HepG2 (cell line): Measurements from ENCODE around the gene CYTH1. TPM values are rescaled to one million over a fixed set of nuclear protein-coding genes. Genes with fewer than 3 reads are reported as not detected.

Experiments
- ATAC-seq: fragments of 200-7000 bp; cut with Tn5 transposase; 3 replicates; pipeline ENCODE4 v1.9.1; 2020; ENCODE audit warnings: mild to moderate bottlenecking, moderate library complexity
- BruUV-seq: library from RNA; stranded (reverse); fragments of 400-500 nt; replicated peaks from 2 replicates; lab custom pipeline; 2021; lab: Mats Ljungman, UMichigan
- CTCF ChIA-PET: fragments of 300-600 bp; formaldehyde crosslinking; extraction: SDS; loops from one replicate; lab custom pipeline; 2021; ENCODE audit warnings: low total read pairs, inconsistent platforms, low intra/inter-chr PET ratio; lab: Yijun Ruan, JAX
- POLR2A ChIA-PET: fragments of 350-600 bp; sonication (Branson Sonifier 250); formaldehyde crosslinking; loops from one replicate; lab custom pipeline; 2020; ENCODE audit warnings: antibody characterized with exemption, inconsistent platforms; lab: Yijun Ruan, JAX
- DNase-seq: peaks from one replicate; pipeline ENCODE4 v3.0.0-alpha.2; 2015; ENCODE audit warnings: low spot score
- FAIRE-seq: peaks from 3 replicates; lab custom pipeline; 2011; peaks lifted over from hg19 to GRCh38; lab: Jason Lieb, UNC
- H2AFZ ChIP-seq: one replicate; pipeline ENCODE4 v1.6.1; 2011; ENCODE audit warnings: low read length, inconsistent platforms
- H3K27ac ChIP-seq: fragments of 300-600 bp; 3 replicates; pipeline ENCODE4 v1.8.0; 2011; ENCODE audit warnings: mixed run types, mild to moderate bottlenecking, mixed read lengths, low read length, inconsistent platforms; ENCODE audit not compliant: insufficient read depth; ENCODE audit errors: extremely low read length
- H3K27me3 ChIP-seq, 2 experiments: fragments of 200-600 bp in 1 of 2; 2 replicates in 1 of 2; 3 replicates in 1 of 2; pipeline versions ENCODE4 v1.6.0 to v1.8.0; 2011; ENCODE audit warnings: low read length in 2 of 2, mild to moderate bottlenecking in 2 of 2, moderate library complexity in 2 of 2, inconsistent platforms in 1 of 2; ENCODE audit not compliant: insufficient read depth in 2 of 2, control insufficient read depth in 1 of 2
- H3K36me3 ChIP-seq, 2 experiments: fragments of 200-600 bp in 1 of 2; replicated peaks in 1 of 2; 2 replicates in 1 of 2; 3 replicates in 1 of 2; pipeline versions ENCODE4 v1.5.1 to v1.8.0; 2011; ENCODE audit warnings: low read length in 2 of 2, inconsistent platforms in 1 of 2; ENCODE audit not compliant: insufficient read depth in 2 of 2, control insufficient read depth in 1 of 2
- H3K4me1 ChIP-seq: 2 replicates; pipeline ENCODE4 v1.5.1; 2012; ENCODE audit warnings: low read length, inconsistent platforms; ENCODE audit not compliant: insufficient read depth
- H3K4me2 ChIP-seq: 2 replicates; pipeline ENCODE4 v1.6.0; 2011; ENCODE audit warnings: low read depth, low read length, inconsistent platforms
- H3K4me3 ChIP-seq, 3 experiments: fragments of 200-600 bp in 1 of 3; sonication (generic), shearing (Covaris generic) in 1 of 3; replicated peaks in 1 of 3; 2 replicates each; pipeline ENCODE4 v1.5.1; 2011 to 2016; ENCODE audit warnings: low read length in 3 of 3, inconsistent platforms in 2 of 3, low read depth in 2 of 3, mild to moderate bottlenecking in 2 of 3, control low read depth in 1 of 3, mixed read lengths in 1 of 3; ENCODE audit not compliant: insufficient read depth in 1 of 3
- H3K79me2 ChIP-seq: one replicate; pipeline ENCODE4 v1.6.1; 2011; ENCODE audit warnings: low read length, inconsistent platforms; ENCODE audit not compliant: insufficient read depth
- H3K9ac ChIP-seq: 2 replicates; pipeline ENCODE4 v1.6.0; 2011; ENCODE audit warnings: mild to moderate bottlenecking, low read depth, low read length, inconsistent platforms; ENCODE audit not compliant: insufficient read depth
- H3K9me3 ChIP-seq: 2 replicates; pipeline ENCODE4 v1.5.1; 2012; ENCODE audit warnings: mild to moderate bottlenecking, low read length
- H4K20me1 ChIP-seq: 2 replicates; pipeline ENCODE4 v1.6.0; 2011; ENCODE audit warnings: inconsistent platforms, mild to moderate bottlenecking, low read length, moderate library complexity; ENCODE audit not compliant: insufficient read depth
- AFF4 ChIP-seq: sonication (generic); formaldehyde crosslinking; IDR thresholded peaks from 2 replicates; pipeline ENCODE4 v1.4.0; 2020; ENCODE audit warnings: missing genetic modification reagents
- ATF7-NPFF ChIP-seq: sonication (generic); formaldehyde crosslinking; IDR thresholded peaks from 2 replicates; pipeline ENCODE4 v1.8.1; 2023; ENCODE audit warnings: mild to moderate bottlenecking, low read depth, missing genetic modification reagents, moderate library complexity
- CEBPG ChIP-seq: IDR thresholded peaks from 2 replicates; pipeline ENCODE4 v1.6.1; 2016
- RNF219 ChIP-seq: sonication (generic); formaldehyde crosslinking; IDR thresholded peaks from 2 replicates; pipeline ENCODE4 v1.5.0; 2020; ENCODE audit warnings: mild to moderate bottlenecking, missing genetic modification reagents
- TFDP1 ChIP-seq: IDR thresholded peaks from 2 replicates; pipeline ENCODE4 v1.6.1; 2016; ENCODE audit warnings: missing compliant biosample characterization, missing genetic modification reagents, borderline replicate concordance
- ZNF17 ChIP-seq: sonication (generic); formaldehyde crosslinking; IDR thresholded peaks from 2 replicates; pipeline ENCODE4 v1.5.0; 2020; ENCODE audit warnings: mild to moderate bottlenecking, missing genetic modification reagents
- ZNF543 ChIP-seq: sonication (generic); formaldehyde crosslinking; IDR thresholded peaks from 2 replicates; pipeline ENCODE4 v1.4.0; 2020; ENCODE audit warnings: mild to moderate bottlenecking, missing genetic modification reagents
- ZNF547 ChIP-seq: sonication (generic); formaldehyde crosslinking; IDR thresholded peaks from 2 replicates; pipeline ENCODE4 v1.5.1; 2020; ENCODE audit warnings: mild to moderate bottlenecking, missing genetic modification reagents
- WGBS: methylation state at CpG from one replicate; pipeline ENCODE4 v1.1.6; 2017; ENCODE audit warnings: low lambda C conversion rate; 5-methylcytosine and 5-hydroxymethylcytosine counted together
- in situ Hi-C: cut with HindIII; loops from 2 replicates; pipeline ENCODE4 v1.10.0; 2017; ENCODE audit warnings: low pct_unique_long_range_greater_than_20kb; ENCODE audit not compliant: extremely low pct_ligation_motif_present
- intact Hi-C: fragments of 100-400 bp; cut with micrococcal nuclease; formaldehyde crosslinking; loops from one replicate; pipeline ENCODE4 v1.10.0; 2022; ENCODE audit not compliant: unreplicated experiment
- polyA plus RNA-seq, 8 experiments: library from polyadenylated mRNA; depleted of rRNA in 3 of 8; stranded (reverse) in 7 of 8; unstranded in 1 of 8; fragments of >200 nt; fragmentation: Illumina TruSeq in 4 of 8; extraction: Trizol in 4 of 8; gene quantifications; 2 replicates each; pipeline versions ENCODE4 v1.2.1 to v1.2.3, GENCODE V29; 2011 to 2016; ENCODE audit warnings: low read depth in 4 of 8, missing spikeins in 1 of 8, mixed read lengths in 1 of 8; ENCODE audit not compliant: insufficient read depth in 1 of 8
- total RNA-seq, 5 experiments: library from RNA; depleted of rRNA; stranded (reverse); fragments of >200 nt; fragmentation: Illumina TruSeq; extraction: Trizol; gene quantifications; 2 replicates each; pipeline ENCODE4 v1.2.3, GENCODE V29; 2016; ENCODE audit warnings: low read depth in 1 of 5

The CYTH1 gene
- total and polyA plus RNA-seq, 2 of the 13 experiments (the other 11 are each of a cell fraction or from before 2014, with no cell fraction given) = 20.1 to 48.9 TPM

- Histone ChIP-seq H3K27ac (no peak overlapping the region), H4K20me1 (no peaks in the 10 kb centered on the region), H2AFZ (no peak overlapping the region), H3K27me3 (no peaks in the 10 kb centered on the region), H3K9me3 (no peaks in the 10 kb centered on the region)
- FAIRE-seq (no peak), DNase-seq (no peak)
- in situ Hi-C loops = no loop called here
- no TSS peak for BruUV-seq
- CTCF ChIA-PET = no interaction called here
- 97% methylated on average over 30 of the region's 30 CpGs for WGBS
- TF ChIP-seq RNF219 (CRISPR knock-in tag) (no peak), ZNF543 (CRISPR knock-in tag) (no peak), ZNF17 (no peak), ATF7-NPFF (CRISPR knock-in tag) (no peak), AFF4 (no peak), ZNF547 (CRISPR knock-in tag) (no peak), CEBPG (no peak), TFDP1 (no peak)
- TF ChIP-seq, all 625 proteins: peak for 0
- Histone ChIP-seq H3K4me1 (no peaks in the 10 kb centered on the region), H3K4me3 (no peak overlapping the region), H3K9ac (no peak overlapping the region), H3K36me3 (peaks cover 73 to 87% of the 10 kb centered on the region in 2 experiments), H3K4me2 (no peak overlapping the region), H3K79me2 (no peaks in the 10 kb centered on the region)
- ATAC-seq = no peak
- POLR2A ChIA-PET = no interaction called here
- intact Hi-C loops = no loop called here
Observed at GRCh38 chr17:78802008-78802407, 19.9 kb upstream of the CYTH1 start.
